SK-N-SH (cell line): ENCODE measurements around the gene FGGY.

Source experiments
- CTCF ChIP-seq: fragments of 200-600 bp; sonication (generic); IDR thresholded peaks from 2 replicates; pipeline ENCODE4 v1.6.1; 2017; ENCODE audit warnings: antibody characterized with exemption, mild to moderate bottlenecking, moderate library complexity
- EP300 ChIP-seq, 2 experiments: IDR thresholded peaks; 2 replicates each; pipeline versions ENCODE4 v1.4.0 to v1.6.1; 2012; ENCODE audit warnings: borderline replicate concordance in 1 of 2, low read depth in 1 of 2, low read length in 1 of 2
- EZH2phosphoT487 ChIP-seq: fragments of 200-600 bp; sonication (generic); IDR thresholded peaks from 2 replicates; pipeline ENCODE4 v1.6.1; 2017; ENCODE audit warnings: low read depth, mixed run types, mild to moderate bottlenecking, antibody characterized with exemption, moderate library complexity, borderline replicate concordance
- GABPA ChIP-seq: IDR thresholded peaks from 2 replicates; pipeline ENCODE4 v1.4.0; 2012; ENCODE audit warnings: low read depth, mild to moderate bottlenecking
- IRF3 ChIP-seq: fragments of 150-350 bp; IDR thresholded peaks from 2 replicates; pipeline ENCODE4 v1.6.1; 2016; ENCODE audit warnings: mild to moderate bottlenecking, low read depth, low read length
- JUND ChIP-seq: IDR thresholded peaks from 2 replicates; pipeline ENCODE4 v1.4.0; 2012
- POLR2AphosphoS5 ChIP-seq: IDR thresholded peaks from 2 replicates; pipeline ENCODE4 v1.6.1; 2012; ENCODE audit warnings: low read depth, low read length
- RAD21 ChIP-seq: IDR thresholded peaks from 2 replicates; pipeline ENCODE4 v1.6.1; 2012; ENCODE audit warnings: mild to moderate bottlenecking, low read length
- RFX5 ChIP-seq: IDR thresholded peaks from 2 replicates; pipeline ENCODE4 v1.6.1; 2012; ENCODE audit warnings: mild to moderate bottlenecking, improper control_type of control experiment, low read length
- USF2 ChIP-seq: fragments of 150-350 bp; IDR thresholded peaks from 2 replicates; pipeline ENCODE4 v1.6.1; 2017; ENCODE audit warnings: antibody characterized with exemption, low read length, low read depth, borderline replicate concordance

DNA sequence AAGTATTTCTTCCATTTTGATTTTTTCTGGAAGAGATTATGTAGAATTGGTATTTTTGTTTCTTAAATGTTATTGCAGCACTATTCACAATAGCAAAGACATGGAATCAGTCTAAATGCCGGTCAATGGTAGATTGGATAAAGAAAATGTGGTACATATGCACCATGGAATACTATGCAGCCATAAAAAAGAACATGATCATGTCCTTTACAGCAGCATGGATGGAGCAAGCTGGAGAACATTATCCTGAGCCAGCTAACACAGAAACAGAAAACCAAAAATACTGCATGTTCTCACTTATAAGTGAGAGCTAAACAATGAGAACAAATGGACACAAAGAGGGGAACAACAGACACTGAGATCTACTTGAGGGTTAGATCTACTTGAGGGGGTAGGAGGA, 5.4 kb downstream of the FGGY start:
- TF ChIP-seq JUND (no peak), CTCF (no peak), GABPA (no peak), USF2 (no peak), POLR2AphosphoS5 (no peak), EZH2phosphoT487 (no peak), RFX5 (no peak), EP300 (IDR thresholded peaks at IDR 0.05; ENCODE audit: borderline replicate concordance in 1 of 2, low read depth in 1 of 2, low read length in 1 of 2) (no peak), RAD21 (no peak), IRF3 (no peak)
